ENCODE results near the gene OOSP4A.
A peak's percentile ranks its signal among the peaks of the same experiment; 100 is the strongest.

OOSP4A gene

GRCh38 chr11:59963733-59964132, at the start of gene OOSP4A:
OOSP4A (plus strand) TSS chr11:59964033; CDS start chr11:59964033, 0 bp downstream.
- DNase-seq (ENCODE audit: low spot score), result no peak

GRCh38 chr11:59918480-59918879, 45.4 kb upstream of the OOSP4A start:
- no peak for DNase-seq (ENCODE audit: low spot score)

DNA sequence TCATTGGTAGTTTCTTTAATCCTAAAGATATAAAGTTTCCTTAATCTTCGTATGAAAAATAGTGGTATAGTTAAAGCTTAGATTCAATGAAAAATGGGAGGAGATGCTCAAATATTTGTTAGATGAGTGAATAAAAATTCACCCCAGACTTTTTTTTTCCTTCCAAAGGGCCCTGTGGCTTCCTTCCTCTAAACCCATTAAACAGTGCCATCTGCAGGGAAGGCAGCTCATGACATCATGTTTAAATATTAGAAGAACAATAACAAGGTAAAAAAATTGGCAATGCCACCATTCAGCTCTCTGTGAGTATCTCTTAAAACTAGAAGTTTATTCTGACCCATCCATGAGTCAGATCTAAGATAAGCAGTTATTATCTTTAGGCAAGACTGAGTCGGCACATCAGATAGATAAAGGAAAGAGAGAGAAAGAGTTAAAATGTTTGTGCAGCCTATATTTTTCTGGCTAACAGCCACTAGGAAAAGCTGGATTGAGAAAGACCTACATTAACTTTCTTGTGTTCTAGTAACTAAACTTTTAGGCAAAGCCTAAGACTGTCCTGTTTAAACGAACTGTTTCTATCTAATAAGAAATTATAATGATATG, 44.7 kb upstream of the OOSP4A start:
- DNase-seq (ENCODE audit: low spot score), result peak; percentile 53

DNA sequence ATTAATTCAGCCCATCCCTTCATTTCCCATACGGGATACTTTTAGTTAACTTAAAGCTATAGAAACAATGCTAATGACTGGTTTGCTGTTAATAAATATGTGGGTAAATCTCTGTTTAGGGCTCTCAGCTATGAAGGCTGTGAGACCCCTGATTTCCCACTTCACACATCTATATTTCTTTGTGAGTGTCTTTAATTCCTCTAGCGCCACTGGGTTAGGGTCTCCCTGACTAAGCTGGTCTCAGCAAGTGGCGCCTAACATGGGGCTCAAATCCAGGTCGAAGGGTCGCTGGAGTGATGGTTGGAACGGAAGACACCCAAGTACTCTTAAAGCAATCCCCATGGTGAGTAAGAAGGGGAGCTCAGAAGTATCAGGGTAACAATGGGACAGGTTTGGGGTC, 40.0 kb upstream of the OOSP4A start:
- no peak for DNase-seq (ENCODE audit: low spot score)

- no peak for DNase-seq (ENCODE audit: low spot score)
These were observed 32.1 kb upstream of the OOSP4A start for GRCh38 chr11:59931688-59932087.

- no peak for DNase-seq (ENCODE audit: low spot score)
These were observed 25.7 kb upstream of the OOSP4A start, which contains the start of gene OOSP1 for GRCh38 chr11:59938132-59938531. OOSP1 (plus strand) TSS chr11:59938432; CDS start chr11:59938455, 23 bp downstream.

DNA sequence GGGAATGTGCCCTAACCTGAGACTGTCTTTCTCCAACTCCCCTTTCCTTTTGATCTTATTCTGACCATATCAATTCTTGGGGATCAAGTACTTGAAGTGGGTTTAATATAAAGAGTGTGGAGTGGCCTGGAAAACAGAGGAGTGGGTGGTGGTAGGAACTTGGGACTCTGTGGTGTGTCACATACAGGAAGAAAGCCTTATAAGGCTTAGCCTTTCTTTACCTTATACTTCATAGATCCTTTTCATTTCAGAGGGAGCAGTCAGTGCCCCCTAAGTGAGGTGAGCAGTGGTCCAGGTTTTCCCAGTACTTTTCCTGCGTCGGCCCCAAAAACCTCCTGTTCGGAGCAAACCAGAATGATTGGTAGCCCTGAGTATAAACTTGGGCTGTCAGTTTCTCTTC, 25.1 kb upstream of the OOSP4A start:
- DNase-seq (ENCODE audit: low spot score), result no peak

DNA sequence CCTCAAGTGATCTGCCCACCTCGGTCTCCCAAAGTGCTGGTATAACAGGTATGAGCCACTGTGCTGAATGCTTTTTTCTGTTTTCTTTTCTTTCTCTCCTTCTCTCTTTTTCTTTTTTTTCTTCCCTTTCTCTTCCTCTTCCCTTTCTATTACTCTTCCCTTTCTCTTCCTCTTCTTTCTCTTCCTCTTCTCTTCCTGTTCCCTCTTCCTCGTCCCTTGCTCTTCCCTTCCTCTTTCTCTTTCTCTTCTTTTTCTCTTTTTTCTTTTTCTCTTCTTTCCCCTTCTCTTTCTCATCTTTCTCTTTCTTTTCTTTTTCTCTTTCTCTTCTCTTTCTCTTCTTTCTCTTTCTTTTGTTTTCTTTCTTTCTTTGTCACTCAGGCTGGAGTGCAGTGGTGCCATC, 24.4 kb upstream of the OOSP4A start:
- DNase-seq (ENCODE audit: low spot score), result no peak

- no peak for DNase-seq (ENCODE audit: low spot score)
These were observed 22.7 kb upstream of the OOSP4A start for GRCh38 chr11:59941091-59941490.

DNA sequence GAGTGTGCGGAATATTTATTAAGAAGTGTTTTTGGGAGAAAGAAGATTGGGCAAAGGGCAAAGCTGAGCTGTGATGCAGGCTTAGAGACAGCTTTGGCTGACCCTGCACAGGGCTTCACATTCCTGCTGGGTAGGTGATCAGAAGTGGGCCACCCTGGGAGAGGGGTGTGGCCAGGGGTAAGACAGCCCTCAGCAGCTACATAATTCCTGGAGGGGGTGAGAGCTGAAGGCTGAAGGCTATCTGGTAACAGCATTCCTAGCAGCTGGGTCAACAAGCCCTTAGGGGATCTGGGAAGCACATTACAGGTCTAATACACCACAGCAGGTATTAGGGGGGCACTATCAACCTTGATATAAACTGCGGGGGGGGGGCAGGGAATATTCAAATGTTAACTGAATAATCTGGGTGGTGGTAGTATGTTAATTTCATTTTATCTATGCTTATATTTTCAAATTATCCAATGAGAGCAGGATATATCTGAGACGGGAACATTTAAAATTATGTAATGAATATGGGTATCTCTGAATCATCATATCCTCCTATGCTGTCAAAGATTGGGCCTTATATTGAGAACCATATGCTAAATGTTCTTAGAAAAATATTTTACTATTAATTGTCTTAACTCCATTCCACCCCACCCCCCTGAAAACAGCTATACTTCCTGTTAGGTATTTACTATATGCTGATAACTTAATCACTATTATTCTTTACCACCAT, 19.7 kb upstream of the OOSP4A start:
- no peak for DNase-seq (ENCODE audit: low spot score)

- DNase-seq (ENCODE audit: low spot score), result peak; percentile 7
These were observed 19.1 kb upstream of the OOSP4A start for GRCh38 chr11:59944720-59945119.

DNA sequence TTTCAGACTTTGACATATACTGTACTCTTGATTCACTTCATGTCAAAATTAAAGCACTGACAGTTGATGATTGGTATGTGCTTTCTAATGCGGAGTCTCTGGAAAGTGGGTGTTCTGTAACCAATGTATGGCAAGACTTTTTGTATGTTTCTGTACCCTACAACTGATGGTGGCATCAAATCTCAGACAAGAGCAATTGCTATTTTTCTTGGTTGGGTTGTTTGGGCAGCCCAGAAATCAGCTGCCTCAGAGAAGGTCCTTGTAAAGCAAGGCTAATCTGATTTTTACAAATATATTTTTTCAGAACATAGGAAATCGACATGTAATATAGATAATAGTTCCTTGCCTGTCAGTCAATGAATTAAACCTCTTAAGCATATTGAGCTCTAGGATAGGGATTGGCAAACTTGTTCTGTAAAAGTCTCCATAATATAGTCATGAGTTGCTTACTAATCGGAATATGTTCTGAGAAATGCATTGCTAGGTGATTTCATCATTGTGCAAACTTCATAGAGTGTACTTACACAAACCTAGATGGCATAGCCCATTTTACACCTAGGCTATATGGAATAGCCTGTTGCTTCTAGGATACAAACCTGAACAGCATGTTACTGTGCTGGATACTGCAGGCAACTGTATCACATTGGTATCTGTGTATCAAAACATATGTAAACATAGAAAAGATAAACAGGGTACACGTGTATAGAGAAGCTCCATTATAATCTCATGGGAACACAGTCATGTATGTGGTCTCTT, 10.2 kb upstream of the OOSP4A start:
- no peak for DNase-seq (ENCODE audit: low spot score)

DNA sequence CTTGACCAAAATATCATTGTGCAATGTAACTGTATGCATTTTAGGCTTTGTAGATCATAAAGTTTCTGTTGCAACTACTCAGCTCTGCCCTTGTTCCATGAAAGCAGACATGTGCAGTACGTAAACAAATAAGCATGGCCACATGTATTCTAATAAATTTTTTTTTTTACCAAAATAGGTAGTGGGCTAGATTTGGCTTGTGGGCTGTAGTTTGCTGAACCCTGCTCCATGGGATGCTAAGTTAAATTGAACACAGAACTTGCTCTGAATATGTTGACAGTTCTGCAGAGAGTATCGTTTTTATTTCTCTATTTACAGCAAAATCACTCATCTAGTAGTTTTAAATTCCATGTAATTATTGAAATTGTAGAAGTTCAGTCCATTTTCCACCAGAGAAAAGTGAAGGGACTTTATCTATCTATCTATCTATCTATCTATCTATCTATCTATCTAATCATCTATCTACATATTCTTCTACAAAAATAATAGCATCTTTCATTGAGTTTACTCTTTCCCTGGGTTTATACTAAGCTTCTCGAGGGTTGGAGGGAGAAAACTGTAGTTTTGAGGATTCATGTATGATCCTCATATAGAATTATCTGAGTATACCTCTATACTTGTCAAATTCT, 9.5 kb upstream of the OOSP4A start:
- DNase-seq (ENCODE audit: low spot score), result no peak

- DNase-seq (ENCODE audit: low spot score), result no peak
These were observed 6.7 kb upstream of the OOSP4A start for GRCh38 chr11:59957094-59957493.

GRCh38 chr11:59960502-59961381, 3.1 kb upstream of the OOSP4A start:
- no peak for DNase-seq (ENCODE audit: low spot score)

- DNase-seq (ENCODE audit: low spot score), result no peak
These were observed 1.7 kb upstream of the OOSP4A start for GRCh38 chr11:59962107-59962482.

DNA sequence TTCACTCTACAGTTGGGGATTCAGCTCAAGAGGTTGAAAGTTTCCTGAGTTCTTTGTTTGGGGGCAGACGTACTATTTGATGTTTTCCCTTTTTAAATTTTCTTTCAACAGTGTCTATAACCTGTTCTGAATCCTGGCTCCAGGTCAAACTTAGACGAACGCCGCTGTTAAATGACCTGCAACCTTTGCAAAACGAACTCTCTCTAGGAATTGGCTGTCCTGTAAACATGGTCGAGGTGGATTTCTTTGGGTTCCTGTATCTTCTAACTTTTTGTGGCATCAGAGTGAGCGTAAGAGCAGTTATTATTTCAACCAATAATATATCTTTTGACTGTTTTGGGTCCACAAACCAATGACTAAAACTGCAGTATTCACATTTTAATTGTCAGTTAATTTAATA, 1.6 kb downstream of the OOSP4A start:
- DNase-seq (ENCODE audit: low spot score), result no peak

DNA sequence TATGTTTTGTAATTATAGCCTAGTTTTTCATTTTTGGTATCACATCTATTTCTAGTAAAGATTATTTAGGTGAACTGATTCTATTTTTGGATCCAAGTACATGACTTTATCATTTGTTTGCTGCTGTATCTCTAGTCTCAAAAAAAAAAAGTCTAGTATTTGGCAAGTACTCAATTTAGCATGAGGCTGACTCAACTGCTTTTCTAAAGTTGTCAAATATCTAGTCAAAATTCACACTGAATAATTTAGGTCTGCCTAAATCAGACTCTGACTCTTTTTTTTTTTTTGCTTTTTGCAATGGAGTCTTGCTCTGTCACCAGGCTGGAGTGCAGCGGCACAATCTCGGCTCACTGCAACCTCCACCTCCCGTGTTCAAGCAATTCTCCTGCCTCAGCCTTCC, 2.4 kb downstream of the OOSP4A start:
- no peak for DNase-seq (ENCODE audit: low spot score)

DNA sequence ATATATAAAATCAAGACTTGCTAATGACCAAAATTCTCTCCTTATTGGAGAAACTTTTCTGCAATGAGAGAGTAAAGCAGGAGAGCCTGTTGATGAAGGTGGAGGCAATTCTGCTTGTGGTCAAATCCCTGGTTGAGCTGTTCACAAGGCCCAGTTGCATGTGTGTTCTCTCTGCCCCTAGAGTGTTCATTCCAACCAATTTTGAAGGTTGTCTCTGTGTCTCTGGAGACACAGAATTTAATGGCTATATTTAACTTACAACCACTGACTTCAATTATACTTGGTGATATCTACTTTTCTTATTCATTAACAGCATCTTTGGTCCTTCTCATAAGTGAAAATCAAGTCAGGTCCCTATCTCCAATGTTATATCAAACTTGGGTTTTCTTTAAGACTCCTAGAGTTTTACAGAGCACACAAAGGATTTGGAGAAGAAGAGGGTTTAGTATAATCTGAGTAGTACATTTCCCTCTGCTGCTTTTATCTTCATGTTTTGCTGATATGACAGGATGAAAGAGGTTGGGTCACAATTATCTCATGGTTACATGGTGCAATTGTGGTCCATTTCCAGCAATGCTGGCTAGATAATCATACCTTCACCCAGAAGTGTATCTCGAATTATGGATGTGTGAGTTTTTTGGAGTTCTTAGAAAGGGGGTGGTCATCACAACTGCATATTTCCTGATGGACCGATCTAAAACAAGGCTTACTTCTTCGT, 4.0 kb downstream of the OOSP4A start:
- DNase-seq (ENCODE audit: low spot score), result no peak

- DNase-seq (ENCODE audit: low spot score), result no peak
These were observed 4.6 kb downstream of the OOSP4A start for GRCh38 chr11:59968395-59968783.

GRCh38 chr11:59973097-59973496, 9.3 kb downstream of the OOSP4A start:
- no peak for DNase-seq (ENCODE audit: low spot score)
